CD4-positive, alpha-beta T cell (primary cell): ENCODE results near the gene FRYL. TPM values are rescaled to one million over a fixed set of nuclear protein-coding genes. Genes with fewer than 3 reads are reported as not detected.

Source experiments
- ATAC-seq: fragments of 200-7000 bp; cut with Tn5 transposase; one replicate; pipeline ENCODE4 v1.10.0; 2022; ENCODE audit warnings: mild to moderate bottlenecking; ENCODE audit not compliant: poor library complexity
- CTCF ChIA-PET: fragments of 350-600 bp; sonication (Branson Sonifier 250); formaldehyde crosslinking; loops from one replicate; lab custom pipeline; 2021; ENCODE audit warnings: antibody characterized with exemption, inconsistent platforms; lab: Charles Lee
- POLR2A ChIA-PET: fragments of 350-600 bp; sonication (Branson Sonifier 250); formaldehyde crosslinking; loops from one replicate; lab custom pipeline; 2021; ENCODE audit warnings: antibody characterized with exemption, inconsistent platforms; lab: Charles Lee
- DNase-seq, 14 experiments: peaks; one replicate each; pipeline ENCODE4 v3.0.0-alpha.2; 2013 to 2020; ENCODE audit warnings: mixed read lengths in 2 of 14
- H3K27ac ChIP-seq, 2 donors: one replicate each; pipeline versions ENCODE4 v1.5.1 to v1.7.0; 2013; ENCODE audit warnings: low read length in 2 of 2, low read depth in 1 of 2, mild to moderate bottlenecking in 1 of 2
- H3K27me3 ChIP-seq, 2 experiments: 1 replicate in 1 of 2; 2 replicates in 1 of 2; pipeline versions ENCODE4 v1.6.1 to v1.7.0; 2013; ENCODE audit warnings: low read length in 2 of 2, control low read depth in 1 of 2, mild to moderate bottlenecking in 1 of 2, moderate library complexity in 1 of 2; ENCODE audit not compliant: insufficient read depth in 2 of 2, control insufficient read depth in 1 of 2
- H3K36me3 ChIP-seq: one replicate; pipeline ENCODE4 v1.6.1; 2013; ENCODE audit warnings: low read length, control low read depth; ENCODE audit not compliant: insufficient read depth
- H3K4me1 ChIP-seq: one replicate; pipeline ENCODE4 v1.6.1; 2013; ENCODE audit warnings: low read length, control low read depth; ENCODE audit not compliant: insufficient read depth
- H3K4me3 ChIP-seq: one replicate; pipeline ENCODE4 v1.5.1; 2013; ENCODE audit warnings: mild to moderate bottlenecking, low read length, moderate library complexity
- H3K9me3 ChIP-seq, 2 experiments: 1 replicate in 1 of 2; 2 replicates in 1 of 2; pipeline versions ENCODE4 v1.6.1 to v1.7.0; 2013; ENCODE audit warnings: low read length in 2 of 2, mild to moderate bottlenecking in 2 of 2, control low read depth in 1 of 2, moderate library complexity in 1 of 2; ENCODE audit not compliant: control insufficient read depth in 1 of 2, insufficient read depth in 1 of 2
- H3K27ac Mint-ChIP-seq: one replicate; pipeline ENCODE4 v1.8.0; 2020; ENCODE audit warnings: mixed read lengths
- H3K27me3 Mint-ChIP-seq: one replicate; pipeline ENCODE4 v1.8.0; 2021; ENCODE audit warnings: mixed read lengths
- H3K36me3 Mint-ChIP-seq: one replicate; pipeline ENCODE4 v1.8.0; 2021; ENCODE audit warnings: low read depth, mixed read lengths
- H3K4me1 Mint-ChIP-seq: one replicate; pipeline ENCODE4 v1.8.0; 2021; ENCODE audit warnings: low read depth, mixed read lengths
- H3K4me3 Mint-ChIP-seq: one replicate; pipeline ENCODE4 v1.8.0; 2020; ENCODE audit warnings: mild to moderate bottlenecking, mixed read lengths
- H3K9me3 Mint-ChIP-seq: one replicate; pipeline ENCODE4 v1.8.0; 2020; ENCODE audit warnings: mixed read lengths
- intact Hi-C, 2 experiments: fragments of 100-400 bp; cut with DNase I in 1 of 2; cut with micrococcal nuclease in 1 of 2; formaldehyde crosslinking; loops; one replicate each; pipeline versions ENCODE4 v1.15.1 to v1.9.0; 2023 to 2025; cut with DNase I, micrococcal nuclease
- total RNA-seq, 174 experiments: library from RNA in 2 of 174; stranded (reverse) in 2 of 174; gene quantifications; one replicate each; pipeline ENCODE4 v1.2.3 and lab custom pipeline; 2021 to 2026
- TF ChIP-seq, protein P1 (sequence below): fragments of 200-600 bp; IDR thresholded peaks from one replicate; pipeline ENCODE4 v1.8.0; 2022; ENCODE audit warnings: antibody characterized with exemption, mild to moderate bottlenecking

Gene FRYL
- total RNA-seq, 2 experiments from 2014 or later: 86.1 to 87.7 TPM

DNA sequence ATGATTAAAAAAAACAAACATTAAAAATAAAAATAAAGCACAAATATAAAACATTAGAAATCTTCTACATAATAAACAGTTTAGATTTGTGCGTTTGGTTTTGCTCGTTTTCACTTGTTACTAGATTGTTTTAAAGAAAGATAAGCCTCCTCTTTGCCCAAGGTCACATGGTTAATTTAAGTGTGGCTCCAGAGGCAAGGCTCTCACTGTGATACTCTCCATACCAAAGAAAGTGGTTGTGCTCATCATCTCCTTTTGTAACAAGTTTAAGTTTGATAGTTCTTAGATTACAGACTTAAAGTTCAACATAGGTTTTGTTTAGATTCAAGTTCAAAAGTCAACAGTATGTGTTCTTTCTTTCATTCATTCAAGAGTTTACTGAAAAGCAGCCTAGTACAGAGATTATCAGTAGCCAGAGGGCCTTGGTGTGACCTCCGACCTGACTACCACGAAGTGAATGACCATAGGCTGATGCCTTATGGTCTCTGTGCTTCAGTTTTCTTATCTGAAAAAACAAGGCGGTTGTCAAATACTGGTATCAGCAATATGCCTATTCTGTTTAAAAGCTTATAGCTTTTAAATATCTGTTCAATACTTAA, 156.8 kb downstream of the FRYL start:
- Mint-ChIP-seq H3K27me3 (no peaks in the 10 kb centered on the region), H3K36me3 (peaks cover 60% of the 10 kb centered on the region), H3K27ac (no peak overlapping the region), H3K9me3 (no peaks in the 10 kb centered on the region), H3K4me3 (no peak overlapping the region), H3K4me1 (peaks cover 4% of the 10 kb centered on the region)
- CTCF ChIA-PET: no interaction called here
- DNase-seq (no peak), ATAC-seq (no peak)
- TF ChIP-seq, protein P1, sequence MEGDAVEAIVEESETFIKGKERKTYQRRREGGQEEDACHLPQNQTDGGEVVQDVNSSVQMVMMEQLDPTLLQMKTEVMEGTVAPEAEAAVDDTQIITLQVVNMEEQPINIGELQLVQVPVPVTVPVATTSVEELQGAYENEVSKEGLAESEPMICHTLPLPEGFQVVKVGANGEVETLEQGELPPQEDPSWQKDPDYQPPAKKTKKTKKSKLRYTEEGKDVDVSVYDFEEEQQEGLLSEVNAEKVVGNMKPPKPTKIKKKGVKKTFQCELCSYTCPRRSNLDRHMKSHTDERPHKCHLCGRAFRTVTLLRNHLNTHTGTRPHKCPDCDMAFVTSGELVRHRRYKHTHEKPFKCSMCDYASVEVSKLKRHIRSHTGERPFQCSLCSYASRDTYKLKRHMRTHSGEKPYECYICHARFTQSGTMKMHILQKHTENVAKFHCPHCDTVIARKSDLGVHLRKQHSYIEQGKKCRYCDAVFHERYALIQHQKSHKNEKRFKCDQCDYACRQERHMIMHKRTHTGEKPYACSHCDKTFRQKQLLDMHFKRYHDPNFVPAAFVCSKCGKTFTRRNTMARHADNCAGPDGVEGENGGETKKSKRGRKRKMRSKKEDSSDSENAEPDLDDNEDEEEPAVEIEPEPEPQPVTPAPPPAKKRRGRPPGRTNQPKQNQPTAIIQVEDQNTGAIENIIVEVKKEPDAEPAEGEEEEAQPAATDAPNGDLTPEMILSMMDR: no peak
- POLR2A ChIA-PET: no interaction called here
- no peak overlapping the region for H3K27ac ChIP-seq
- H3K9me3 ChIP-seq: no peaks in the 10 kb centered on the region
- no peaks in the 10 kb centered on the region for H3K4me1 ChIP-seq
- no peaks in the 10 kb centered on the region for H3K27me3 ChIP-seq
- peaks cover 37% of the 10 kb centered on the region for H3K36me3 ChIP-seq
- no peak overlapping the region for H3K4me3 ChIP-seq
- intact Hi-C loops: no loop called here

DNA sequence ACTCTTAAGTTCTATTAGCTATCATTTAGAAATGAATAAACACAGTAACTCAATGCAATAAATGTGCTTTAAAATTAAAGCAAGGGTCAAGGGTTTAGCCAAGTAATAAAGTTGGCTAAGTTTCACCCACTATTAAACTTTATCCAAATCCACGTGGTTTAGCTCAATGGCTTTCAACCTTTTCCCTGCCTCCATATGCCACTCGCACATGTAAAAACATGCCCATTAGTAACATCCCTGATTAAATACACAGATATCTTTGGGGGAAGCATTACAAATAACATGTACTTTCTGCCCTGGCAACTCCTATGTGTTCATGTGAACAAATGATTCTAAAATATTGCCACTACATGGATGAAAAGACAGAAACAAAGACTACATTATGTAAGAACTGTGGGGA, 159.2 kb downstream of the FRYL start:
- H3K9me3 Mint-ChIP-seq: no peaks in the 10 kb centered on the region
- no peak overlapping the region for H3K4me3 ChIP-seq
- no peak overlapping the region for H3K4me3 Mint-ChIP-seq
- TF ChIP-seq, protein P1: no peak
- no peaks in the 10 kb centered on the region for H3K4me1 ChIP-seq
- intact Hi-C loops: no loop called here
- no peak overlapping the region for H3K27ac ChIP-seq
- ATAC-seq (no peak), DNase-seq (no peak)
- no peaks in the 10 kb centered on the region for H3K9me3 ChIP-seq
- ChIA-PET CTCF (no interaction called here), POLR2A (no interaction called here)
- peaks cover 82% of the 10 kb centered on the region for H3K36me3 Mint-ChIP-seq
- peaks cover 4% of the 10 kb centered on the region for H3K4me1 Mint-ChIP-seq
- no peak overlapping the region for H3K27ac Mint-ChIP-seq
- H3K27me3 Mint-ChIP-seq: no peaks in the 10 kb centered on the region
- H3K27me3 ChIP-seq: no peaks in the 10 kb centered on the region
- H3K36me3 ChIP-seq: peaks cover 44% of the 10 kb centered on the region

DNA sequence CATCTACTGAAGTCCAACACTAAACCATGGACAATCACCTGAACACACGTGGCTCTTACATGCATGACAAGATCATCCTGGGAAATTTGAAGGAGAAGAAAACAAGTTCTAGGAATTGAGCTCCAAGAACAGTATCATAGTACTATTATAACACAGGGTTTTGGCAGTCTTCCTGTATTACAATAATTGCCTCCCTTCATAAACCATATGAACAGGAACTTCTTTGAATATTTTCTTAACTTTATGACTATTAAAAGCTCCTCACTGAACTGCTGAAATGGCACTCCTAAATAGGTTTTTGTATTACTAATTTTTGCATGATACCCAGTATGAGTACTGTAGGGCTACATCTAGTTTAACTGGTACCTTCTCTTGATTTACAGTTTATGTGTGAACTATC, 160.0 kb downstream of the FRYL start:
- intact Hi-C loops: no loop called here
- peaks cover 4% of the 10 kb centered on the region for H3K4me1 Mint-ChIP-seq
- POLR2A ChIA-PET: no interaction called here

More for the DNA sequence above, 160.0 kb downstream of the FRYL start:
- Histone ChIP-seq H3K4me3 (no peak overlapping the region), H3K27me3 (no peaks in the 10 kb centered on the region), H3K4me1 (no peaks in the 10 kb centered on the region), H3K36me3 (peaks cover 43% of the 10 kb centered on the region), H3K9me3 (no peaks in the 10 kb centered on the region), H3K27ac (no peak overlapping the region)
- no peak overlapping the region for H3K4me3 Mint-ChIP-seq
- H3K36me3 Mint-ChIP-seq: peaks cover 86% of the 10 kb centered on the region
- ATAC-seq: no peak
- no peaks in the 10 kb centered on the region for H3K27me3 Mint-ChIP-seq
- DNase-seq: no peak
- no peak overlapping the region for H3K27ac Mint-ChIP-seq
- CTCF ChIA-PET: interaction anchor here (1.2 kb wide), 1 partner anchor 8 kb away, joined by 3 read pairs; no protein-coding TSS in a partner anchor
- no peaks in the 10 kb centered on the region for H3K9me3 Mint-ChIP-seq
- TF ChIP-seq, protein P1: no peak
